GM12878 (cell line): ENCODE measurements around the gene RAD51B. TPM values are rescaled to one million over a fixed set of nuclear protein-coding genes. Genes with fewer than 3 reads are reported as not detected.

Experiments
- ATAC-seq: fragments of 200-7000 bp; cut with Tn5 transposase; 3 replicates; pipeline ENCODE4 v1.9.1; 2020; ENCODE audit warnings: mild to moderate bottlenecking, moderate library complexity
- BruUV-seq: library from RNA; stranded (reverse); fragments of 400-500 nt; replicated peaks from 2 replicates; lab custom pipeline; 2021; lab: Mats Ljungman, UMichigan
- CTCF ChIA-PET: fragments of 300-600 bp; sonication (Branson Sonifier 250); formaldehyde crosslinking; extraction: SDS; loops from one replicate; lab custom pipeline; 2021; ENCODE audit warnings: inconsistent platforms; lab: Yijun Ruan, JAX
- POLR2A ChIA-PET: fragments of 350-600 bp; formaldehyde crosslinking; extraction: SDS; loops from one replicate; lab custom pipeline; 2021; ENCODE audit warnings: inconsistent platforms; lab: Charles Lee
- RAD21 ChIA-PET: fragments of 300-600 bp; sonication (Branson Sonifier 250); formaldehyde crosslinking; loops from one replicate; lab custom pipeline; 2023; ENCODE audit warnings: antibody characterized with exemption; ENCODE audit not compliant: unreplicated experiment; lab: Charles Lee
- SMC1A ChIA-PET: fragments of 300-600 bp; sonication (Branson Sonifier 250); formaldehyde crosslinking; loops from one replicate; lab custom pipeline; 2023; ENCODE audit not compliant: unreplicated experiment, uncharacterized antibody; lab: Charles Lee
- DNase-seq: peaks from one replicate; pipeline ENCODE4 v3.0.0-alpha.2; 2011; ENCODE audit warnings: low read depth, low spot score
- FAIRE-seq: peaks from 3 replicates; lab custom pipeline; 2011; peaks lifted over from hg19 to GRCh38; lab: Jason Lieb, UNC
- H2AFZ ChIP-seq: 2 replicates; pipeline ENCODE4 v1.6.0; 2011; ENCODE audit warnings: low read depth, low read length, control low read depth; ENCODE audit not compliant: control insufficient read depth
- H3K27ac ChIP-seq: 2 replicates; pipeline ENCODE4 v1.5.1; 2011; ENCODE audit warnings: control low read depth; ENCODE audit not compliant: control insufficient read depth, insufficient read depth
- H3K27me3 ChIP-seq, 2 experiments: replicated peaks in 1 of 2; 2 replicates each; pipeline versions ENCODE4 v1.6.0 to v1.6.1; 2011; ENCODE audit warnings: low read length in 1 of 2; ENCODE audit not compliant: control insufficient read depth in 2 of 2, insufficient read depth in 2 of 2
- H3K36me3 ChIP-seq, 2 experiments: 2 replicates each; pipeline ENCODE4 v1.5.1; 2011; ENCODE audit warnings: low read length in 1 of 2; ENCODE audit not compliant: control insufficient read depth in 2 of 2, insufficient read depth in 2 of 2
- H3K4me1 ChIP-seq: 2 replicates; pipeline ENCODE4 v1.6.1; 2011; ENCODE audit warnings: mild to moderate bottlenecking, low read length, moderate library complexity, mixed read lengths; ENCODE audit not compliant: control insufficient read depth, insufficient read depth
- H3K4me2 ChIP-seq: 2 replicates; pipeline ENCODE4 v1.6.0; 2011; ENCODE audit warnings: control low read depth; ENCODE audit not compliant: control insufficient read depth, insufficient read depth
- H3K4me3 ChIP-seq: fragments of 200-600 bp; sonication (generic); 2 replicates; pipeline ENCODE4 v1.5.1; 2016
- H3K79me2 ChIP-seq: 2 replicates; pipeline ENCODE4 v1.6.0; 2011; ENCODE audit warnings: low read length; ENCODE audit not compliant: control insufficient read depth, insufficient read depth
- H3K9ac ChIP-seq: 2 replicates; pipeline ENCODE4 v1.8.0; 2011; ENCODE audit warnings: low read length, control low read depth, mixed read lengths; ENCODE audit not compliant: control insufficient read depth, insufficient read depth
- H3K9me3 ChIP-seq: replicated peaks from 3 replicates; pipeline ENCODE4 v1.5.1; 2011; ENCODE audit warnings: mild to moderate bottlenecking, low read length; ENCODE audit not compliant: control insufficient read depth, insufficient read depth
- H4K20me1 ChIP-seq: 2 replicates; pipeline ENCODE4 v1.6.0; 2011; ENCODE audit not compliant: control insufficient read depth, insufficient read depth
- E2F8 ChIP-seq: fragments of 450-650 bp; IDR thresholded peaks from 2 replicates; pipeline ENCODE4 v1.6.1; 2018; ENCODE audit warnings: mild to moderate bottlenecking, low read depth, moderate library complexity; ENCODE audit not compliant: partially characterized antibody
- EED ChIP-seq: sonication (generic); IDR thresholded peaks from 2 replicates; pipeline ENCODE4 v1.6.1; 2016; ENCODE audit warnings: antibody characterized with exemption, low read depth
- GABPA ChIP-seq: IDR thresholded peaks from 2 replicates; pipeline ENCODE4 v1.6.1; 2014; ENCODE audit warnings: antibody characterized with exemption, low read depth, mild to moderate bottlenecking, inconsistent platforms
- IRF3 ChIP-seq: fragments of 450-650 bp; IDR thresholded peaks from 2 replicates; pipeline ENCODE4 v1.6.1; 2014; ENCODE audit warnings: mild to moderate bottlenecking
- IRF5 ChIP-seq: fragments of 450-650 bp; IDR thresholded peaks from 2 replicates; pipeline ENCODE4 v1.6.1; 2017; ENCODE audit warnings: borderline replicate concordance
- KAT2A ChIP-seq: conservative IDR thresholded peaks from 2 replicates; pipeline ENCODE4 v1.6.1; 2011; ENCODE audit warnings: low read depth, low read length; ENCODE audit not compliant: control insufficient read depth
- LARP7 ChIP-seq: fragments of 450-650 bp; IDR thresholded peaks from 2 replicates; pipeline ENCODE4 v1.6.1; 2017; ENCODE audit warnings: mild to moderate bottlenecking
- MYC ChIP-seq: IDR thresholded peaks from 2 replicates; pipeline ENCODE4 v1.6.1; 2011; ENCODE audit warnings: mild to moderate bottlenecking, low read length, moderate library complexity, inconsistent platforms; ENCODE audit not compliant: insufficient read depth, insufficient replicate concordance, insufficient read length, severe bottlenecking
- RB1 ChIP-seq: fragments of 450-650 bp; formaldehyde crosslinking; IDR thresholded peaks from 2 replicates; pipeline ENCODE4 v1.6.1; 2017; ENCODE audit warnings: mild to moderate bottlenecking, borderline replicate concordance
- SIN3A ChIP-seq: IDR thresholded peaks from 2 replicates; pipeline ENCODE4 v1.6.1; 2012; ENCODE audit warnings: low read depth, low read length, improper control_type of control experiment
- SPI1 ChIP-seq: IDR thresholded peaks from 2 replicates; pipeline ENCODE4 v1.6.1; 2011; ENCODE audit warnings: low read depth, mild to moderate bottlenecking, low read length, moderate library complexity, borderline replicate concordance; ENCODE audit not compliant: insufficient read depth
- SUPT20H ChIP-seq: IDR thresholded peaks from 2 replicates; pipeline ENCODE4 v1.6.1; 2011; ENCODE audit warnings: low read depth, mild to moderate bottlenecking, low read length, moderate library complexity, borderline replicate concordance; ENCODE audit not compliant: control insufficient read depth
- TBL1XR1 ChIP-seq: IDR thresholded peaks from 2 replicates; pipeline ENCODE4 v1.6.1; 2012; ENCODE audit warnings: low read depth, low read length, improper control_type of control experiment
- ZBTB33 ChIP-seq: fragments of 450-650 bp; IDR thresholded peaks from 2 replicates; pipeline ENCODE4 v1.6.1; 2017; ENCODE audit warnings: mild to moderate bottlenecking
- ZNF384 ChIP-seq: IDR thresholded peaks from 2 replicates; pipeline ENCODE4 v1.6.1; 2012; ENCODE audit warnings: low read depth, mild to moderate bottlenecking, low read length, improper control_type of control experiment, borderline replicate concordance
- WGBS: methylation state at CpG from one replicate; pipeline ENCODE4 v1.1.6; 2016; ENCODE audit warnings: low lambda C conversion rate; ENCODE audit not compliant: insufficient replicate concordance, insufficient coverage; ENCODE audit errors: missing lambda C conversion rate; 5-methylcytosine and 5-hydroxymethylcytosine counted together
- in situ Hi-C: fragments of 300-500 bp; cut with MboI; formaldehyde crosslinking; loops from 9 replicates; pipeline ENCODE4 v1.14.3; 2018; ENCODE audit warnings: mixed read lengths
- intact Hi-C: fragments of 100-400 bp; cut with micrococcal nuclease; formaldehyde crosslinking; loops from one replicate; pipeline ENCODE4 v1.14.2; 2022; ENCODE audit not compliant: unreplicated experiment
- polyA plus RNA-seq, 11 experiments: library from polyadenylated mRNA; depleted of rRNA in 4 of 11; unstranded in 6 of 11; stranded (reverse) in 5 of 11; fragments of >200 nt; fragmentation: Nextera tagmentation in 4 of 11; fragmentation: Illumina TruSeq in 1 of 11; extraction: Ambion mirVana in 4 of 11; extraction: Trizol in 1 of 11; gene quantifications; 1 replicate in 1 of 11; 2 replicates in 10 of 11; pipeline versions ENCODE4 v1.2.1 to v1.2.3, GENCODE V29; 2011 to 2016; ENCODE audit warnings: inconsistent platforms in 2 of 11, missing spikeins in 2 of 11, low read depth in 1 of 11
- total RNA-seq, 4 experiments: library from RNA; depleted of rRNA in 3 of 4; stranded (reverse); fragments of >200 nt in 3 of 4; fragmentation: Illumina TruSeq in 1 of 4; extraction: Trizol in 1 of 4; gene quantifications; 2 replicates each; pipeline versions ENCODE4 v1.2.1 to v1.2.3, GENCODE V29; 2013 to 2021

RAD51B gene
- total and polyA plus RNA-seq, 10 of the 15 experiments (the other 5 are each of a cell fraction or from before 2014, with no cell fraction given), result 9.8 to 26.8 (median 21.3) TPM

GRCh38 chr14:68561531-68562007 lies 742.0 kb downstream of the RAD51B start (continued):
- no peak for TF ChIP-seq E2F8
- TF ChIP-seq LARP7, result no peak
- no peak for TF ChIP-seq SPI1
- TF ChIP-seq, all 136 proteins: peak for 0

GRCh38 chr14:68562911-68563250 lies 743.3 kb downstream of the RAD51B start:
- Histone ChIP-seq H3K9me3 (no peaks in the 10 kb centered on the region), H3K4me3 (no peak overlapping the region), H3K27ac (no peak overlapping the region), H3K79me2 (no peaks in the 10 kb centered on the region), H4K20me1 (no peaks in the 10 kb centered on the region), H3K4me2 (no peak overlapping the region), H3K9ac (no peak overlapping the region), H2AFZ (no peak overlapping the region), H3K4me1 (no peaks in the 10 kb centered on the region), H3K36me3 (no peaks in the 10 kb centered on the region), H3K27me3 (no peaks in the 10 kb centered on the region)
- RAD21 ChIA-PET, result no interaction called here
- no peak for DNase-seq
- POLR2A ChIA-PET, result no interaction called here
- SMC1A ChIA-PET, result interaction anchor here (0.6 to 0.8 kb wide), 3 partner anchors 8 to 52 kb away, joined by 3 read pairs; no protein-coding TSS in a partner anchor
- CTCF ChIA-PET, result no interaction called here
- WGBS, result 97% methylated on average over 9 of the region's 9 CpGs
- FAIRE-seq, result no peak
- intact Hi-C loops, result no loop called here
- no peak for ATAC-seq
- no TSS peak for BruUV-seq
- in situ Hi-C loops, result no loop called here
- TF ChIP-seq GABPA (no peak), TBL1XR1 (no peak), IRF5 (no peak), ZBTB33 (no peak), KAT2A (no peak), IRF3 (no peak), RB1 (no peak), EED (no peak), ZNF384 (no peak), SIN3A (no peak), MYC (no peak), SUPT20H (no peak)
